Sciatic nerve (tissue), 2 donors: Measurements from ENCODE around the gene CRLF2. TPM values are rescaled to one million over a fixed set of nuclear protein-coding genes. Genes with fewer than 3 reads are reported as not detected.
A peak's percentile ranks its signal among the peaks of the same experiment; 100 is the strongest.
"Not testable (repeated sequence)": the region's sequence is repeated elsewhere in the genome, so short reads cannot be mapped to it uniquely, and the experiment has no call there.

Experiments used
- ATAC-seq: fragments of 200-7000 bp; cut with Tn5 transposase; one replicate; pipeline ENCODE4 v1.9.1; 2020; ENCODE audit warnings: mild to moderate bottlenecking, moderate library complexity
- DNase-seq: peaks from one replicate; pipeline ENCODE4 v3.0.0-alpha.2; 2020; ENCODE audit warnings: low spot score
- intact Hi-C: fragments of 100-400 bp; cut with DNase I; formaldehyde crosslinking; loops from one replicate; pipeline ENCODE4 v1.14.2; 2022
- total RNA-seq: library from RNA; stranded (reverse); fragmentation: NEBNext Ultra II Directional; extraction: Animal tissue kit (Norgen Biotek cat#: 25700); gene quantifications from one replicate; pipeline ENCODE4 v1.2.1, GENCODE V29; 2021
- donor health status: DM: no; HTN: no; CAD: no.
- donor health status: DM: no; HTN: no; CAD: no.

Gene CRLF2
- total RNA-seq, 1 donor from 2014 or later = 0.22 TPM

- ATAC-seq, intact Hi-C loops: not testable (repeated sequence)
- peak; percentile 1 for DNase-seq
These were observed 37.6 kb downstream of the CRLF2 start for GRCh38 chrX:1174609-1175545.

GRCh38 chrX:1173435-1173834, 39.0 kb downstream of the CRLF2 start:
- ATAC-seq, intact Hi-C loops: not testable (repeated sequence)
- peak; percentile 8 for DNase-seq

DNA sequence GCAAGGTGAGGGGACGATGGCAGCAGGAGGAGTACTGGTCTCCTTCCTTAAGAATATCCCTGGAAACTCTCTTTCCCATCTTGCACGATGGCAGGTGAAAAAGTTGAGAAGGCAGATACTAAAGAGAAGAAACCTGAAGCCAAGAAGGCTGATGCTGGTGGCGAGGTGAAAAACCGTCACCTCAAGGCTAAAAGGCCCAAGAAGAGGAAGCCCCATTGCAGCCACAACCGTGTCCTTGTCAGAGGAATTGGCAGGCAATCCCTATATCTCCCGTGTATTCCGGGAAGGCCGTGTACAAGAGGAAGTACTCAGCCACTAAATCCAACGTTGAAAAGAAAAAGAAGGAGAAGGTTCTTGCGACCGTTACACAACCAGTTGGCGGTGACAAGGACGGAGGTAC, 40.0 kb downstream of the CRLF2 start:
- intact Hi-C loops = no loop called here
- DNase-seq = no peak
- no peak for ATAC-seq

GRCh38 chrX:1171915-1172314, 40.5 kb downstream of the CRLF2 start:
- ATAC-seq, DNase-seq, intact Hi-C loops: not testable (repeated sequence)

GRCh38 chrX:1170243-1170642, 42.2 kb downstream of the CRLF2 start:
- DNase-seq (no peak), ATAC-seq (no peak)
- intact Hi-C loops = no loop called here

DNA sequence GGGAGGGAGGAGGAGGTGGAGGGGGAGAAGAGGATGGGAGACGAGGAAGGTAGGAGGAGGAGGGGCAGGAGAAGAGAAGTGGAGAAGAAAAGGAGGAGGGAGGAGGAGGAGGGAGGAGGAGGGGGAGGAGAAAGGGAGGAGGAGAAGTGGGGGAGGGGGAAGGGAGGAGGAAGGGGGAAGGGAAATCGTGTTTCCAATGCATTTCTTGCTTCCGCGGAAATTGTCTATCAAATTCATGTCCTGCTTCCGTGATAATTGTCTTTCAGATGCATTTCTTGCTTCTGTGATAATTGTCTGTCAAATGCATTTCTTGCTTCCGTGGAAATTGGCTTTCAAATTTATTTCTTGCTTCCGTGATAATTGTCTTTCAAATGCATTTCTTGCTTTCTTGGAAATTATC, 43.3 kb downstream of the CRLF2 start:
- intact Hi-C loops = no loop called here
- no peak for DNase-seq

GRCh38 chrX:1167918-1168481, 44.4 kb downstream of the CRLF2 start:
- intact Hi-C loops = no loop called here
- DNase-seq = no peak
- ATAC-seq = no peak

More for the DNA sequence above, 43.3 kb downstream of the CRLF2 start:
- ATAC-seq = no peak

GRCh38 chrX:1167466-1167865, 45.0 kb downstream of the CRLF2 start:
- intact Hi-C loops = no loop called here

DNA sequence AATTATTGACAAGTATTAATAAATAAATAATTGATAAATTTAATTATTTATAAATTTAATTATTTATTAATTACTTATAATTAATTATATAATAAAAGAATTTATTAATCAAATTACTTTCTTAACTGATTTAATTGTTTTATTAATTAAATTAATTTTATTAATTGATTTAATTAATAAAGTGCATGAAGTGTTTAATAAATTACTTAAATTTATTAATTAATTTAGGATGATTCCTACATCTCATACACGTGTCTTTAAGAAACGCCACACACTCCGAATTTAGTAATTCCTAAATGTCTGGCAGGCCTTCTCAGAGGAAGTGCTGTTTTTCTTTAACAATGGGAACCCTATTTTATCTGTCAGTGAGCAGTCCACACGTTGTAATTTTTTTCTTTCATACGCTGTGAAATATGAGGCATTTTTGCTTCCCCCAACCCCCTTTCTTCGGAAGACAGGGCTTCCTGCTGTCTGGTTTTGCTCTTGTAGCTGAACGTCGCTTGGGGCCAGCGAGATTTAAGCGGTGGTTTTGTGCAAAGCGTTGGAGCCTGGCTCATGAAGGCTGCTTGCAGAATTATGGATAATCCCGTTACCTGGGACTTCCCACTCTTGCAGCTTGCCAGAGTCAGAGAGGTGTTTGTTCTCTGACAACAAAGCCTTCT, 46.8 kb downstream of the CRLF2 start:
- intact Hi-C loops = no loop called here
- DNase-seq (no peak), ATAC-seq (no peak)

More at GRCh38 chrX:1167466-1167865, 45.0 kb downstream of the CRLF2 start:
- ATAC-seq = no peak
- no peak for DNase-seq

DNA sequence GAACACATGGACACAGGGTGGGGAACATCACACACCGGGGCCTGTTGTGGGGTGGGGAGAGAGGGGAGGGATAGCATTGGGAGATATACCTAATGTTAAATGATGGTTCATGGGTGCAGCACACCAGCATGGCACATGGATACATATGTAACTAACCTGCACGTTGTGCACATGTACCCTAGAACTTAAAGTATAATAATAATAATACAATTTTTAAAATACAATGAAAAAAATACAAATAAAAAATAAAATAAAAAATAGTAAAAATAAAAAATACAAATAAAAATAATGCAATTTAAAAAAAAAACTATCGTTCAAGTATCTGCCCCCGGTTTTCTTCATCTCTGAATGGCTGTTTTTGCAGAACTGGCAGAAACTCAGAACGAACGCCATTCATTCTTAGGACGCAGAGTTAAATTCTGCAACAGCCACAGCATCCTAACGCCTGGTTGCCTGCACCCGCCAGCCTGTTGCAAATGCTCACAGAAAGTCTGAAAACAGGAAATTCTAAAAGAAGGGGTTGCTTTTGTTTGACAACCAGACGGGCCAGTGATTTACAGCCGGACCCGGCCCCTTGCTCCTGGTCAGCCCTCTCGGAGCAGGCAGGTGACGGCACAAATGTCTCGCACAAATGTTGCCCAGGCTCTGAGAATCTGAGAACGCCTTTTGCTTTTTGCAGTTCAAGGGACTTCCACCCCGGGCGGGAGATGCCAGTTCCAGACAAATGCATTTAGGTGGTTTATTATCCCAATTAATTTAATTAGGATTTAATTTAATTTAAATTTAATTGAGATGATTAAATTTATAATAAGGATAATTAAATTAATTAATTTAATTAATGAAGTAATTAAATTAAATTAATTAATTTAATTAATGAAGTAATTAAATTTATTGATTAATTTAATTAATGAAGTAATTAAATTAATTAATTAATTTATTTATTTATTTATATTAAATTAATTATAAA, 47.8 kb downstream of the CRLF2 start:
- no peak for ATAC-seq
- DNase-seq = no peak
- intact Hi-C loops = no loop called here

GRCh38 chrX:1163231-1163630, 49.2 kb downstream of the CRLF2 start:
- DNase-seq (no peak), ATAC-seq (no peak)
- intact Hi-C loops = no loop called here

GRCh38 chrX:1162119-1162916, 50.1 kb downstream of the CRLF2 start:
- DNase-seq (no peak), ATAC-seq (no peak)
- intact Hi-C loops = no loop called here

DNA sequence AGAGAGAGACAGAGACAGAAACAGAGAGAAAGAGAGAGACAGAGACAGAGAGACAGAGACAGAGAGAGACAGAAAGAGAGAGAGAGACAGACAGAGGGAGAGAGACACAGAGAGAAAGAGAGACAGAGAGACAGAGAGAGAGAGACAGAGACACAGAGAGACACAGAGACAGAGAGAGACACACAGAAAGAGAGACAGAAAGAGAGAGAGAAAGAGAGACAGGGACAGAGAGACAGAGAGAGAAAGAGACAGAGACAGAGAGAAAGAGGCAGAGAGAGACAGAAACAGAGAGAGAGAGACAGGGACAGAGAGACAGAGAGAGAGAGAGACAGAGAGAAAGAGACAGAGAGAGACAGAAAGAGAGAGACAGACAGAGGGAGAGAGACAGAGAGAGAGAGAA, 52.9 kb downstream of the CRLF2 start:
- DNase-seq = no peak
- intact Hi-C loops = no loop called here
- ATAC-seq = no peak

DNA sequence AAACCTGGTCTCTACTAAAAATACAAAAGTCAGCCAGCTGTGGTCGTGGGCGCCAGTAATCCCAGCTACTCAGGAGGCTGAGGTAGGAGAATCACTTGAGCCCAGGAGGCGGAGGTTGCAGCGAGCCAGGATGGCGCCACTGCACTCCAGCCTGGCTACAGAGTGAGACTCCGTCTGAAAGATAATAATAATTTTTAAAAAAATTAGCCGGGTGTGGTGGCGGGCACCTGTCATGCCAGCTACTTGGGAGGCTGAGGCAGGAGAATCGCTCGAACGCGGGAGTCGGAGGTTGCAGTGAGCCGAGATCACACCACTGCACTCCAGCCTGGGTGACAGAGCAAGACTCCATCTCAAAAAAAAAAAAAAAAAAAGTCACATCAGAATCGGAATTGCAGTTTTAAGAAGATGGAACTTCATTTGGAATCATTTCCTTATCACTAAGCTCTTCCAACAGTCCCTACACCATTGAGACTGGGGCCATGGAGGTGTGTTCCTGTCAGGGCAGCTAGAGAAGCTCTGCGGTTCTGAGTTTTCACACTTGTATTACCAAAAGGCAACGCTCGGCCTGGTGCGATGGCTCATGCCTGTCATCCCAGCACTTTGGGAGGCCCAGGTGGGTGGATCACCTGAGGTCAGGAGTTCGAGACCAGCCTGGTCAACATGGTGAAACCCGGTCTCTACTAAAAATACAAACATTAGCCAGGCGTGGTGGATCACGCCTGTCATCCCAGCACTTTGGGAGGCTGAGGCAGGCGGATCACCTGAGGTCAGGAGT, 55.6 kb downstream of the CRLF2 start:
- ATAC-seq, intact Hi-C loops, DNase-seq: not testable (repeated sequence)

- ATAC-seq (no peak), DNase-seq (no peak)
- intact Hi-C loops = no loop called here
These were observed 58.5 kb downstream of the CRLF2 start for GRCh38 chrX:1153940-1154339.

DNA sequence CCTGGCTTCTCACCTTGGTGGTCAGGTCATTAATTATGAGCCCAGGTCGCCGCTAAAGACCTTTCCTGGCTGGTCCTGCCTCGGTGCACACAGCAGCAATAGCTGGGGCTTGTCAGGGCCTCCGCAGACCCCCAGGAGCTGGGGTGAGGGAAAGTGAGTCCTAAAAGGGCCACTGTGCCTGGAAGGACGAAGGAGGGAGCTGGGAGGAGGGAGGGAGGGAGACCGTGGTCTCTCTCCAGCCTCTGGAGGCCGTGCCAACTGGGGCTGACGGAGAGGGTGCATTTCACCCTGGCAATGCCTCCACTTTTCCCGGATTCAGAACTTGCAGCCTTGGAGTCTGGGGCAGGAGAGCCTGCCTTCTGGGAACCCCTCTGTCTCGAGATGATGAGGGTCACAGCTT, 60.4 kb downstream of the CRLF2 start:
- DNase-seq = no peak
- intact Hi-C loops = no loop called here

GRCh38 chrX:1151378-1152077, 60.9 kb downstream of the CRLF2 start:
- intact Hi-C loops = no loop called here
- ATAC-seq (no peak), DNase-seq (no peak)

More for the DNA sequence above, 60.4 kb downstream of the CRLF2 start:
- ATAC-seq = no peak
